CD4-positive, alpha-beta T cell treated with Interleukin-4 for 1 hour (primary cell): ENCODE measurements around the gene IGFBP6.

Experiments
- DNase-seq, 2 donors: peaks; one replicate each; pipeline ENCODE4 v3.0.0-alpha.2; 2020 to 2022

Gene IGFBP6

GRCh38 chr12:53122961-53123468 is 25.5 kb downstream of the IGFBP6 start:
- no peak for DNase-seq

- DNase-seq: no peak
Measured at GRCh38 chr12:53123578-53124351, 26.3 kb downstream of the IGFBP6 start.

GRCh38 chr12:53124352-53124723 is 26.9 kb downstream of the IGFBP6 start:
- no peak for DNase-seq

GRCh38 chr12:53127169-53127568 is 29.7 kb downstream of the IGFBP6 start:
- DNase-seq: no peak

- no peak for DNase-seq
Measured at GRCh38 chr12:53128780-53129569, 31.5 kb downstream of the IGFBP6 start.

GRCh38 chr12:53131844-53132243 is 34.4 kb downstream of the IGFBP6 start:
- no peak for DNase-seq

- no peak for DNase-seq
Measured at GRCh38 chr12:53133722-53134121, 36.3 kb downstream of the IGFBP6 start.

- no peak for DNase-seq
Measured at GRCh38 chr12:53143355-53143754, 45.9 kb downstream of the IGFBP6 start.

- no peak for DNase-seq
Measured at GRCh38 chr12:53145383-53146260, 48.2 kb downstream of the IGFBP6 start.

- no peak for DNase-seq
Measured at GRCh38 chr12:53147181-53147580, 49.7 kb downstream of the IGFBP6 start.

GRCh38 chr12:53147653-53148052 is 50.2 kb downstream of the IGFBP6 start:
- DNase-seq: no peak

GRCh38 chr12:53151039-53151438 is 53.6 kb downstream of the IGFBP6 start:
- DNase-seq: no peak
